ENCODE measurements around the gene SFTA2. TPM values are rescaled to one million over a fixed set of nuclear protein-coding genes. Genes with fewer than 3 reads are reported as not detected.

The SFTA2 gene
- polyA plus RNA-seq, 3 donors: not detected

GRCh38 chr6:30884521-30885480 lies 47.2 kb downstream of the SFTA2 start:
- no peak for TF ChIP-seq CTCF (IDR thresholded peaks at IDR 0.05)
- H3K27ac Mint-ChIP-seq: peak overlapping the region in 1 of 7 donors; percentile 37
- H3K4me1 Mint-ChIP-seq: peaks cover 23% of the 10 kb centered on the region
- H2AFZ ChIP-seq (ENCODE audit: insufficient read depth, low read depth, low read length, poor library complexity, severe bottlenecking): peak overlapping the region; percentile 81
- peak in 2 of 3 donors; percentile 10 to 25 for DNase-seq
- WGBS (ENCODE audit: insufficient coverage): 13% methylated on average over 41 of the region's 59 CpGs
- H3K27ac ChIP-seq (ENCODE audit: low read depth in 1 of 2, low read length in 2 of 2): no peak overlapping the region
- no peaks in the 10 kb centered on the region for H3K36me3 ChIP-seq (replicated peaks in 1 of 2; ENCODE audit: control insufficient read depth in 1 of 2, insufficient read depth in 2 of 2, low read length in 2 of 2)
- peaks cover 4 to 55% of the 10 kb centered on the region in 2 donors for H3K27me3 ChIP-seq (ENCODE audit: control insufficient read depth in 2 of 2, insufficient read depth in 2 of 2, low read length in 2 of 2)
- peak overlapping the region; percentile 80 to 86 for H3K4me3 Mint-ChIP-seq
- H3K36me3 Mint-ChIP-seq: peaks cover 0 to 5% of the 10 kb centered on the region in 2 donors
- peaks cover 9 to 11% of the 10 kb centered on the region in 2 donors for H3K4me1 ChIP-seq (ENCODE audit: control insufficient read depth in 1 of 2, insufficient read depth in 2 of 2, low read length in 2 of 2)
- H3K9me3 ChIP-seq (replicated peaks in 1 of 2; ENCODE audit: control insufficient read depth in 1 of 2, insufficient read depth in 1 of 2, low read length in 2 of 2): no peaks in the 10 kb centered on the region
- peak overlapping the region; percentile 59 for H3K9ac ChIP-seq (ENCODE audit: insufficient read depth, low read length, poor library complexity, severe bottlenecking)
- H3K4me3 ChIP-seq (replicated peaks in 1 of 3; ENCODE audit: low read depth in 2 of 3, low read length in 3 of 3): peak overlapping the region; percentile 37 to 75 (median 42)
- peaks cover 0 to 5% (median 0%) of the 10 kb centered on the region in 7 donors for H3K9me3 Mint-ChIP-seq
- intact Hi-C loops (cut with micrococcal nuclease): loop anchor here in 1 of 2 donors (5.0 kb wide), 1 partner anchor 42 kb away; no protein-coding TSS in a partner anchor
- H3K4me2 ChIP-seq (replicated peaks; ENCODE audit: extremely low read depth, low read length, poor library complexity, severe bottlenecking): peak overlapping the region; percentile 83
- no peaks in the 10 kb centered on the region for H4K20me1 ChIP-seq (ENCODE audit: insufficient read depth, low read length)
- H3K27me3 Mint-ChIP-seq (ENCODE audit: low read depth in 3 of 3): peaks cover 34 to 61% (median 40%) of the 10 kb centered on the region in 3 donors
- no peaks in the 10 kb centered on the region for H3K79me2 ChIP-seq (ENCODE audit: insufficient read depth, low read length)

- Histone ChIP-seq H4K20me1 (ENCODE audit: insufficient read depth, low read length) (no peaks in the 10 kb centered on the region), H3K36me3 (replicated peaks in 1 of 2; ENCODE audit: control insufficient read depth in 1 of 2, insufficient read depth in 2 of 2, low read length in 2 of 2) (no peaks in the 10 kb centered on the region), H3K9ac (ENCODE audit: insufficient read depth, low read length, poor library complexity, severe bottlenecking) (peak within 1 kb of the TSS; percentile 59), H3K4me3 (replicated peaks in 1 of 3; ENCODE audit: low read depth in 2 of 3, low read length in 3 of 3) (peak within 1 kb of the TSS; percentile 37 to 75 (median 42)), H3K27me3 (ENCODE audit: control insufficient read depth in 2 of 2, insufficient read depth in 2 of 2, low read length in 2 of 2) (peaks cover 4 to 55% of the 10 kb centered on the region in 2 donors), H3K27ac (ENCODE audit: low read depth in 1 of 2, low read length in 2 of 2) (no peak within 1 kb of the TSS), H3K79me2 (ENCODE audit: insufficient read depth, low read length) (no peaks in the 10 kb centered on the region), H3K4me2 (replicated peaks; ENCODE audit: extremely low read depth, low read length, poor library complexity, severe bottlenecking) (peak within 1 kb of the TSS; percentile 83), H3K4me1 (ENCODE audit: control insufficient read depth in 1 of 2, insufficient read depth in 2 of 2, low read length in 2 of 2) (peaks cover 9 to 11% of the 10 kb centered on the region in 2 donors), H3K9me3 (replicated peaks in 1 of 2; ENCODE audit: control insufficient read depth in 1 of 2, insufficient read depth in 1 of 2, low read length in 2 of 2) (no peaks in the 10 kb centered on the region), H2AFZ (ENCODE audit: insufficient read depth, low read depth, low read length, poor library complexity, severe bottlenecking) (peak within 1 kb of the TSS; percentile 81)
- peaks cover 0 to 5% of the 10 kb centered on the region in 2 donors for H3K36me3 Mint-ChIP-seq
- H3K4me3 Mint-ChIP-seq: peak within 1 kb of the TSS; percentile 80 to 86
- peaks cover 0 to 5% (median 0%) of the 10 kb centered on the region in 7 donors for H3K9me3 Mint-ChIP-seq
- peaks cover 23% of the 10 kb centered on the region for H3K4me1 Mint-ChIP-seq
- 1% methylated on average over 52 of the region's 62 CpGs for WGBS (ENCODE audit: insufficient coverage)
- intact Hi-C loops (cut with micrococcal nuclease): loop anchor here in 1 of 2 donors (5.0 kb wide), 1 partner anchor 42 kb away; no protein-coding TSS in a partner anchor
- H3K27me3 Mint-ChIP-seq (ENCODE audit: low read depth in 3 of 3): peaks cover 36 to 58% (median 40%) of the 10 kb centered on the region in 3 donors
- peak in 1 of 3 donors; percentile 6 for DNase-seq
- peak within 1 kb of the TSS in 1 of 7 donors; percentile 74 for H3K27ac Mint-ChIP-seq
- TF ChIP-seq CTCF (IDR thresholded peaks at IDR 0.05): no peak
Measured at GRCh38 chr6:30883685-30884520, 48.1 kb downstream of the SFTA2 start, which contains the start of gene DDR1. DDR1 (plus strand) TSS chr6:30884519; CDS start chr6:30888730, 4,211 bp downstream.
